TTC549 (cell line): ENCODE measurements around the gene TTC16.
"Not testable (repeated sequence)": the region's sequence is repeated elsewhere in the genome, so short reads cannot be mapped to it uniquely, and the experiment has no call there.

ENCODE experiments used
- FAIRE-seq: peaks from 2 replicates; lab custom pipeline; 2012; peaks lifted over from hg19 to GRCh38; lab: Jason Lieb, UNC

Gene TTC16

DNA sequence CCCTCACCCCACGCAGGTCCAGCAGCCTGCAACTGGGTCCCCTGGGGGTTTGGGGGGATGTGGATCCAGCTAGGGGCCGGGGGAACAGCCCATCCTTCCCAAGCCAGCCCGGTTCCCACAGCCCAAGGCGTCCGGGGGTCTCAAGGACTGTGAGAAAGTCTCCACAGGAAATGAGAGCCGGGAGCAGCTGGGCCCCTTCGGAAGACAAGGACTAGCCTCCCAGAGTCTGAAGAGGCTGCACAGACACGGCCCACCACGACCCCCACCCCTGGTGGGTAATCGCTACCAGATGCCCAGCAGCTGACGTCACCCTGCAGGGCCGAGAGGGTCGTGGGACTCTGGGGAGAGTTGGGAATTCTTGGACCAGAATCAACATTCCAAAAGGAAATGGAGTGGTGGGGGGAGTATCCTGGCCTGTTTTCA lies 52.0 kb downstream of the TTC16 start:
- no peak for FAIRE-seq

DNA sequence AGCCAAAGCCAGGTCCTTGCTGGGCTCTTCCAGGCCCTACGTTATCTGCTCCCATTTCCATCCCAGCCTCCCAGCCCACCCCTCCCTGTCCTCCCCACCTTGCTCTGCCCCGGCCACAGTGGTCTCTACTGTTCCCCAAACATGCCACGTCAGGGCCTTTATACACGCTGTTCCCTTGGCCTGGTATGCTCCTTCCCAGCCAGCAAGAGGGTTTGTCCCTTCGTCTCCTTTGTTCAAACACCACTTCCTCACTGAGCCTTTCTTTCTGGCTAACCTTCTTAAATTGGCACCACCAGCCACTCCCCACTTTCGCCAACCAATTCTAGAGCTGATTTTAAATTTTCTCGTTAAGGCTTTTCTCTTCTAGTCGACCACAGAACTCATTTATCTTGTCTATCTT lies 52.8 kb downstream of the TTC16 start:
- FAIRE-seq, result no peak

GRCh38 chr9:127769101-127769500 lies 53.2 kb downstream of the TTC16 start:
- FAIRE-seq, result no peak

GRCh38 chr9:127769929-127770582 lies 54.2 kb downstream of the TTC16 start:
- no peak for FAIRE-seq

GRCh38 chr9:127770583-127770904 lies 54.7 kb downstream of the TTC16 start:
- FAIRE-seq, result no peak

DNA sequence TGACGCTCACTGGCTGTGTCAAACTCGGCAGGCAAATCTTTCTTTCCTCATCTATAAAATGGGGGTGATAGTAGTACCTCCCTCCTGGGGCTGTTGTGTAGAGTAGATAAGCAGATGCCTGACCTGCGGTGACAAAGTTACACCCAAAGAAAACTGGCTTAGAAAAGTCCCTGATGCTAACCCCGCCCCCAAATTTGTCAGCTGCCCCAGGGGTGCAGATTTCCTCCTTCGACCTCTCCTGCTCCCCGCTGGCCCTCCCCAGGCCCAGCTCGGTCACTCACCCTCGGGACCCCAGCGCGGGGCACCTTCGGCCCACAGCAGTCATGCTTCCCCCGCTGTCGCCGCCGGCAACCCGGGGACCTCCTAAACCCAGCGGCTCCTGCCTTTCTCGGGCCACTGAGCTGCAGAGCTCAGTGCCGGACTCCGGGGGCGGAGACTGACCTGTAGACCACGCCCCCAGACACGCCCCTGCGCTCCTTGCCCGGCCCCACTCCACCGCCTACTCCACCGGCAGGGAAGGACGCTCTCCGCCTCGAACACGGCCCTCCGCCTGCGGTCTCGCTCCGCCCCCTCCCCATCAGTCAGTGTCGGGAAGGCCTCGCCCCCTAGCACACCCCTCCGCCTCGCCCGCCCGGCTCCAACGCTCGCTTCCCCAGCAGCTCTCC lies 55.2 kb downstream of the TTC16 start:
- FAIRE-seq, result peak; percentile 63

- no peak for FAIRE-seq
Measured at GRCh38 chr9:127771570-127772189, 55.8 kb downstream of the TTC16 start.

GRCh38 chr9:127772603-127773002 lies 56.7 kb downstream of the TTC16 start:
- no peak for FAIRE-seq

- no peak for FAIRE-seq
Measured at GRCh38 chr9:127773272-127773671, 57.4 kb downstream of the TTC16 start.

DNA sequence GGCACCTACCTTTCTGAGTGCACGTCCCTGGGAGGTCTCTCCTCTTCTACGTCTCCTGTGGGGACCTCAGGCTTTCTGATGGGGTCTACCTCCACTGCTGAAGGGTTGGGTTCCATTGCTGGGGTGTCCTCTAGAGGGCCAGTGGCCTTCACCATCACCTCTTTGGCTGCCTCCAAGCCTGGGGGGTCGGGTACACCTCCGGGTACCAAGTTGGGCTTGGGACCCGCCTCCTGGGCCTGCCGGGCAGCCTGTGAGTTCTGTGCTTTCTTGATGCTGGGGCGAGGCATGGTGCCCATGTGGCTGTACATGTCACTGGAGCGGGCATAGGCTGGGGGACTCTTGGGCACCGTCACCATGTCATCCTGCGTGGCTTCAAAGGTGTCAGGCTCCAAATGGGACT lies 58.1 kb downstream of the TTC16 start:
- FAIRE-seq, result no peak

- FAIRE-seq, result no peak
Measured at GRCh38 chr9:127776195-127776923, 60.5 kb downstream of the TTC16 start.

DNA sequence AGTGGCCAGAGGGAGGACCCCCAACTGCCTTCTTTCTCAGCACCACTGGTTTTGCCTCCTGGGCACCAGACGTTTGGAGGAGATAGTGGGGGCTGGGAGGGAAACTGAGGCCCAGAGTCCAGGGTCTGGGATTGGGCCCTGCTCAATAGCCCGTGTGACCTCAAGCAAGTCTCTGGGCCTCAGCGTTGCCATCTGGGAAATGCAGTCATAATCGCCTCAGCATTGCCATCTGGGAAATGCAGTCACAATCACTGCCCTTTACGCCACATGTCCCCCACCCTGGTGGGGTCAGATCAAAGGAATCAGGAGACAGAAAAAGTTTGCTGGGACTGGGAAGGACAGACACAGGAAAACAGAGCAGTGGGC lies 61.0 kb downstream of the TTC16 start:
- FAIRE-seq, result no peak

GRCh38 chr9:127777368-127777980 lies 61.6 kb downstream of the TTC16 start:
- no peak for FAIRE-seq

- FAIRE-seq, result no peak
Measured at GRCh38 chr9:127778280-127779135, 62.6 kb downstream of the TTC16 start, which contains the start of gene SH2D3C. SH2D3C (minus strand) TSS chr9:127778666; CDS start chr9:127778627, 39 bp downstream.

- no peak for FAIRE-seq
Measured at GRCh38 chr9:127779136-127779981, 63.5 kb downstream of the TTC16 start.

GRCh38 chr9:127780126-127780885 lies 64.4 kb downstream of the TTC16 start:
- no peak for FAIRE-seq

DNA sequence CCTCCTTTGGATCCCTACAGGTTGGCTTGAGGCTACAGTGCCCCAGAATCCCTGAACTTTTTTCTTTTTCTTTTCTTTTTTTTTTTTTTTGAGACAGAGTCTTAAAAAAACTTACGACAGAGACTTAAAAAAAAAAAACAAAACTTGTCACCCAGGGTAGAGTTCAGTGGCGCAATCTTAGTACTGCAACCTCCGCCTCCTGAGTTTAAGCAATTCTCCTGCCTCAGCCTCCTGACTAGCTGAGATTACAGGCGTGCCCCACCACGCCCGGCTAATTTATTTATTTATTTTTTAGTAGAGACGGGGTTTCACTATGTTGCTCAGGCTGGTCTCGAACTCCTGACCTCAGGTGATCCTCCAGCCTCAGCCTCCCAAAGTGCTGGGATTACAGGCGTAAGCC lies 65.0 kb downstream of the TTC16 start:
- FAIRE-seq, result not testable (repeated sequence)
